Naive thymus-derived CD4-positive, alpha-beta T cell (primary cell): Measurements from ENCODE around the gene COX6B1. TPM values are rescaled to one million over a fixed set of nuclear protein-coding genes. Genes with fewer than 3 reads are reported as not detected.
"Not testable (repeated sequence)": the region's sequence is repeated elsewhere in the genome, so short reads cannot be mapped to it uniquely, and the experiment has no call there.

Experiments
- ATAC-seq: fragments of 150-1000 bp; cut with Tn5 transposase; 2 replicates; pipeline ENCODE4 v1.10.0; 2021; ENCODE audit warnings: mild to moderate bottlenecking, moderate library complexity
- CTCF ChIA-PET: fragments of 350-600 bp; sonication (Branson Sonifier 250); formaldehyde crosslinking; loops from one replicate; lab custom pipeline; 2021; ENCODE audit warnings: antibody characterized with exemption; lab: Charles Lee
- POLR2A ChIA-PET: fragments of 350-600 bp; sonication (Branson Sonifier 250); formaldehyde crosslinking; loops from one replicate; lab custom pipeline; 2021; ENCODE audit warnings: antibody characterized with exemption, inconsistent platforms; lab: Charles Lee
- DNase-seq, 9 donors: peaks; one replicate each; pipeline versions ENCODE4 v3.0.0 to v3.0.0-alpha.2; 2020 to 2022; ENCODE audit warnings: mixed read lengths in 1 of 9
- H3K27ac ChIP-seq: one replicate; pipeline ENCODE4 v1.7.0; 2013; ENCODE audit warnings: mild to moderate bottlenecking, low read depth, low read length, moderate library complexity
- H3K27me3 ChIP-seq, 2 donors: one replicate each; pipeline ENCODE4 v1.7.0; 2013; ENCODE audit warnings: low read length in 2 of 2, mild to moderate bottlenecking in 2 of 2, moderate library complexity in 2 of 2; ENCODE audit not compliant: control insufficient read depth in 2 of 2, insufficient read depth in 2 of 2
- H3K36me3 ChIP-seq, 3 experiments: 1 replicate in 2 of 3; 2 replicates in 1 of 3; pipeline ENCODE4 v1.7.0; 2013; ENCODE audit warnings: low read length in 3 of 3, mild to moderate bottlenecking in 3 of 3, moderate library complexity in 1 of 3; ENCODE audit not compliant: insufficient read depth in 3 of 3, control insufficient read depth in 2 of 3
- H3K4me1 ChIP-seq, 2 donors: one replicate each; pipeline ENCODE4 v1.7.0; 2013; ENCODE audit warnings: low read length in 2 of 2, mild to moderate bottlenecking in 2 of 2, moderate library complexity in 1 of 2; ENCODE audit not compliant: control insufficient read depth in 2 of 2, insufficient read depth in 2 of 2
- H3K4me3 ChIP-seq: 2 replicates; pipeline ENCODE4 v1.7.0; 2013; ENCODE audit warnings: mild to moderate bottlenecking, low read length
- H3K9me3 ChIP-seq, 3 experiments: 1 replicate in 2 of 3; 2 replicates in 1 of 3; pipeline ENCODE4 v1.7.0; 2013; ENCODE audit warnings: low read length in 3 of 3; ENCODE audit not compliant: control insufficient read depth in 2 of 3
- H3K27ac Mint-ChIP-seq, 9 donors: one replicate each; pipeline ENCODE4 v1.8.0; 2020 to 2022; ENCODE audit warnings: mixed read lengths in 9 of 9, mild to moderate bottlenecking in 8 of 9, moderate library complexity in 5 of 9, inconsistent platforms in 2 of 9
- H3K27me3 Mint-ChIP-seq, 5 donors: one replicate each; pipeline ENCODE4 v1.8.0; 2021 to 2022; ENCODE audit warnings: mixed read lengths in 5 of 5, mild to moderate bottlenecking in 1 of 5
- H3K36me3 Mint-ChIP-seq, 5 donors: one replicate each; pipeline ENCODE4 v1.8.0; 2020 to 2022; ENCODE audit warnings: mixed read lengths in 5 of 5, mild to moderate bottlenecking in 3 of 5, inconsistent platforms in 1 of 5
- H3K4me1 Mint-ChIP-seq, 7 donors: one replicate each; pipeline ENCODE4 v1.8.0; 2020 to 2022; ENCODE audit warnings: mixed read lengths in 7 of 7, mild to moderate bottlenecking in 3 of 7, inconsistent platforms in 1 of 7
- H3K4me3 Mint-ChIP-seq, 10 donors: one replicate each; pipeline ENCODE4 v1.8.0; 2020 to 2022; ENCODE audit warnings: mild to moderate bottlenecking in 10 of 10, mixed read lengths in 10 of 10, moderate library complexity in 6 of 10, inconsistent platforms in 2 of 10
- H3K9me3 Mint-ChIP-seq, 11 donors: one replicate each; pipeline ENCODE4 v1.8.0; 2020 to 2022; ENCODE audit warnings: mixed read lengths in 11 of 11, mild to moderate bottlenecking in 4 of 11, inconsistent platforms in 1 of 11, moderate library complexity in 1 of 11
- intact Hi-C, 2 donors: fragments of 100-400 bp; cut with micrococcal nuclease; formaldehyde crosslinking; loops; one replicate each; pipeline ENCODE4 v1.15.1; 2023
- polyA plus RNA-seq, 2 donors: library from polyadenylated mRNA; unstranded; fragments of 300-500 nt; fragmentation: Illumina TruSeq; gene quantifications; one replicate each; pipeline ENCODE4 v1.2.3, GENCODE V29; 2021
- total RNA-seq, 6 experiments: library from RNA in 5 of 6; stranded (reverse) in 5 of 6; gene quantifications; 1 replicate in 5 of 6; 2 replicates in 1 of 6; pipeline ENCODE4 v1.2.3 and lab custom pipeline; 2021 to 2026

Gene COX6B1
- total and polyA plus RNA-seq, 7 experiments from 2014 or later = 172 to 873 (median 237) TPM

- H3K27ac Mint-ChIP-seq = no peak overlapping the region
- no peak for DNase-seq
- peaks cover 17 to 47% (median 24%) of the 10 kb centered on the region in 5 donors for H3K27me3 Mint-ChIP-seq
- H3K9me3 Mint-ChIP-seq = peaks cover 0 to 2% (median 0%) of the 10 kb centered on the region in 11 donors
- H3K9me3 ChIP-seq = no peaks in the 10 kb centered on the region
- H3K27ac ChIP-seq = no peak overlapping the region
- no peak overlapping the region for H3K4me3 ChIP-seq
- no peaks in the 10 kb centered on the region for H3K36me3 ChIP-seq
- H3K4me1 Mint-ChIP-seq = peaks cover 4 to 14% (median 9%) of the 10 kb centered on the region in 7 donors
- intact Hi-C loops = no loop called here
- peaks cover 0 to 4% (median 0%) of the 10 kb centered on the region in 5 donors for H3K36me3 Mint-ChIP-seq
- no peak for ATAC-seq
- no peaks in the 10 kb centered on the region for H3K4me1 ChIP-seq
- H3K27me3 ChIP-seq = peaks cover 0 to 3% of the 10 kb centered on the region in 2 donors
- POLR2A ChIA-PET = no interaction called here
- CTCF ChIA-PET = no interaction called here
- no peak overlapping the region for H3K4me3 Mint-ChIP-seq
These were observed 22.6 kb downstream of the COX6B1 start for GRCh38 chr19:35670686-35671085.

GRCh38 chr19:35671818-35672217 is 23.7 kb downstream of the COX6B1 start:
- Histone ChIP-seq H3K9me3 (no peaks in the 10 kb centered on the region), H3K4me3 (no peak overlapping the region), H3K27ac (no peak overlapping the region), H3K4me1 (no peaks in the 10 kb centered on the region), H3K27me3 (peaks cover 0 to 3% of the 10 kb centered on the region in 2 donors), H3K36me3 (no peaks in the 10 kb centered on the region)
- H3K9me3 Mint-ChIP-seq = peaks cover 0 to 2% (median 0%) of the 10 kb centered on the region in 11 donors
- intact Hi-C loops = no loop called here
- H3K4me1 Mint-ChIP-seq = peaks cover 4 to 14% (median 9%) of the 10 kb centered on the region in 7 donors
- POLR2A ChIA-PET = no interaction called here
- peaks cover 0 to 4% (median 0%) of the 10 kb centered on the region in 5 donors for H3K36me3 Mint-ChIP-seq
- H3K27ac Mint-ChIP-seq = no peak overlapping the region
- H3K27me3 Mint-ChIP-seq = peaks cover 17 to 53% (median 24%) of the 10 kb centered on the region in 5 donors
- ATAC-seq (no peak), DNase-seq (no peak)
- CTCF ChIA-PET = no interaction called here
- peak overlapping the region in 1 of 10 donors; percentile 30 for H3K4me3 Mint-ChIP-seq

GRCh38 chr19:35673121-35673804 is 25.1 kb downstream of the COX6B1 start:
- Mint-ChIP-seq H3K9me3 (peaks cover 0 to 2% (median 0%) of the 10 kb centered on the region in 11 donors), H3K27ac (peak overlapping the region in 3 of 9 donors; percentile 36 to 72 (median 48)), H3K4me3 (peak overlapping the region; percentile 54 to 90 (median 74)), H3K36me3 (peaks cover 0 to 4% (median 0%) of the 10 kb centered on the region in 5 donors), H3K27me3 (peaks cover 17 to 53% (median 24%) of the 10 kb centered on the region in 5 donors), H3K4me1 (peaks cover 2 to 14% (median 9%) of the 10 kb centered on the region in 7 donors)
- DNase-seq (peak in 5 of 9 donors; percentile 7 to 58 (median 14)), ATAC-seq (peak; percentile 77)
- no peaks in the 10 kb centered on the region for H3K9me3 ChIP-seq
- H3K27me3 ChIP-seq = peaks cover 0 to 3% of the 10 kb centered on the region in 2 donors
- ChIA-PET POLR2A (interaction anchor here (0.9 kb wide), 1 partner anchor 24 kb away, joined by 3 read pairs; no protein-coding TSS in a partner anchor), CTCF (no interaction called here)
- no peaks in the 10 kb centered on the region for H3K36me3 ChIP-seq
- intact Hi-C loops = loop anchor here in 1 of 2 donors (1.0 kb wide), 1 partner anchor 25 kb away; the partner anchor contains the start of gene COX6B1
- peak overlapping the region; percentile 46 for H3K4me3 ChIP-seq
- H3K27ac ChIP-seq = no peak overlapping the region
- H3K4me1 ChIP-seq = no peaks in the 10 kb centered on the region

- H3K4me3 ChIP-seq = no peak overlapping the region
- Mint-ChIP-seq H3K9me3 (no peaks in the 10 kb centered on the region), H3K4me1 (peaks cover 2 to 14% (median 9%) of the 10 kb centered on the region in 7 donors), H3K36me3 (peaks cover 0 to 4% (median 0%) of the 10 kb centered on the region in 5 donors), H3K27me3 (peaks cover 14 to 39% (median 19%) of the 10 kb centered on the region in 5 donors), H3K27ac (no peak overlapping the region), H3K4me3 (no peak overlapping the region)
- no peaks in the 10 kb centered on the region for H3K9me3 ChIP-seq
- H3K4me1 ChIP-seq = no peaks in the 10 kb centered on the region
- H3K36me3 ChIP-seq = no peaks in the 10 kb centered on the region
- H3K27ac ChIP-seq = no peak overlapping the region
- peaks cover 0 to 2% of the 10 kb centered on the region in 2 donors for H3K27me3 ChIP-seq
- POLR2A ChIA-PET = no interaction called here
- intact Hi-C loops = no loop called here
- CTCF ChIA-PET = no interaction called here
- DNase-seq (no peak), ATAC-seq (no peak)
These were observed 27.5 kb downstream of the COX6B1 start for GRCh38 chr19:35675589-35676140.

- H3K36me3 Mint-ChIP-seq = no peaks in the 10 kb centered on the region
- no peak overlapping the region for H3K27ac Mint-ChIP-seq
- no peak for ATAC-seq
- no peaks in the 10 kb centered on the region for H3K4me1 ChIP-seq
- no peak overlapping the region for H3K4me3 ChIP-seq
- no peak overlapping the region for H3K4me3 Mint-ChIP-seq
- peaks cover 0 to 4% (median 0%) of the 10 kb centered on the region in 5 donors for H3K27me3 Mint-ChIP-seq
- intact Hi-C loops = loop anchor here (5.0 kb wide), 4 partner anchors 143 to 482 kb away; partner anchors contain the start of genes TMEM147 (in 2 of the 2) and APLP1 (in 1 of the 2)
- peaks cover 0 to 9% (median 0%) of the 10 kb centered on the region in 7 donors for H3K4me1 Mint-ChIP-seq
- CTCF ChIA-PET = no interaction called here
- no peaks in the 10 kb centered on the region for H3K36me3 ChIP-seq
- no peak for DNase-seq
- H3K27ac ChIP-seq = no peak overlapping the region
- POLR2A ChIA-PET = interaction anchor here (0.6 kb wide), 1 partner anchor 194 kb away, joined by 9 read pairs; no protein-coding TSS in a partner anchor
- H3K9me3 Mint-ChIP-seq = no peaks in the 10 kb centered on the region
- no peaks in the 10 kb centered on the region for H3K27me3 ChIP-seq
- H3K9me3 ChIP-seq = no peaks in the 10 kb centered on the region
These were observed 41.7 kb downstream of the COX6B1 start for GRCh38 chr19:35689836-35690235.

DNA sequence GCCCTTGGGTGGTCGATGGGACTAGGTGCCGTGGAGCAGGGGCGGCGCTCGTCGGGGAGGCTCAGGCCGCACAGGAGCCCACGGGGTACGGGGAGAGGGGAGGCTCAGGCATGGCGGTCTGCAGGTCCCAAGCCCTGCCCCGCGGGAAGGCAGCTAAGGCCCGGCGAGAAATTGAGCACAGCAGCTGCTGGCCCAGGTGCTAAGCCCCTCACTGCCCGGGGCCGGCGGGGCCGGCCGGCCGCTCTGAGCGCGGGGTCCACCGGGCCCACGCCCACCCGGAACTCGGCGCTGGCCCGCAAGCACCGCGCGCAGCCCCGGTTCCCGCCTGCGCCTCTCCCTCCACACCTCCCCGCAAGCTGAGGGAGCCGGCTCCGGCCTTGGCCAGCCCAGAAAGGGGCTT is 43.0 kb downstream of the COX6B1 start:
- H3K27ac ChIP-seq, DNase-seq, ATAC-seq, H3K36me3 ChIP-seq, H3K9me3 ChIP-seq, POLR2A ChIA-PET, H3K36me3 Mint-ChIP-seq, H3K9me3 Mint-ChIP-seq, H3K27ac Mint-ChIP-seq, CTCF ChIA-PET, H3K4me3 ChIP-seq, H3K27me3 Mint-ChIP-seq, H3K27me3 ChIP-seq, H3K4me1 ChIP-seq, H3K4me3 Mint-ChIP-seq: not testable (repeated sequence)
- intact Hi-C loops = loop anchor here (5.0 kb wide), 4 partner anchors 144 to 481 kb away; partner anchors contain the start of genes TMEM147 (in 2 of the 2) and APLP1 (in 1 of the 2)
- H3K4me1 Mint-ChIP-seq = peaks cover 0 to 11% (median 0%) of the 10 kb centered on the region in 7 donors
